ENCODE measurements around the gene PRKN.

- TF ChIP-seq EP300 (IDR thresholded peaks at IDR 0.05) = no peak
- no peak for TF ChIP-seq CTCF (IDR thresholded peaks at IDR 0.05)
Measured at GRCh38 chr6:162267126-162267525, 460.4 kb downstream of the PRKN start.

Measured in tibial nerve (tissue), 4 donors.